Glomerular visceral epithelial cell (primary cell): ENCODE results near the gene ADGRD1.
"Not testable (repeated sequence)": the region's sequence is repeated elsewhere in the genome, so short reads cannot be mapped to it uniquely, and the experiment has no call there.

Experiments used
- DNase-seq: peaks from one replicate; pipeline ENCODE4 v3.0.0-alpha.2; 2016; ENCODE audit errors: extremely low spot score

Gene ADGRD1

DNA sequence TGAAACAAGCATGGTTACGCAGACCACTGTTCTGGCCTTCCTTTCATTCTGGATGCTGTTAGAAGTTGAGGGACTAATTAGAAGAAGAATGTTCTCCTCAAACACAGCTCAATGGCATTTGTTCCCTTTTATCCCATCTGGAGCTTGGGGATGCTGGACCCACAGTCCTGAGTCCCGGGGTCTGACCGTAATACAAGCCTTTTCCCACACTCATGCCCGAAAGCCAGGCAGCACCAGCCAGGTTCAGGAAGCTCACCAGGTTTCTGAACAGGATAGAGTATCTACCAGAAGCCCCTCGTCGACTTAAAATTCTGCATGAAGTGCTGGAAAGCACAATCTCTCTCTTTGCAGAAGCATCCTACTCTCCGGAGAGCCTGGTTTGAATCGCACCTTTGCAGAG is 165.6 kb downstream of the ADGRD1 start:
- not testable (repeated sequence) for DNase-seq

GRCh38 chr12:131119936-131120335 is 166.2 kb downstream of the ADGRD1 start:
- no peak for DNase-seq

DNA sequence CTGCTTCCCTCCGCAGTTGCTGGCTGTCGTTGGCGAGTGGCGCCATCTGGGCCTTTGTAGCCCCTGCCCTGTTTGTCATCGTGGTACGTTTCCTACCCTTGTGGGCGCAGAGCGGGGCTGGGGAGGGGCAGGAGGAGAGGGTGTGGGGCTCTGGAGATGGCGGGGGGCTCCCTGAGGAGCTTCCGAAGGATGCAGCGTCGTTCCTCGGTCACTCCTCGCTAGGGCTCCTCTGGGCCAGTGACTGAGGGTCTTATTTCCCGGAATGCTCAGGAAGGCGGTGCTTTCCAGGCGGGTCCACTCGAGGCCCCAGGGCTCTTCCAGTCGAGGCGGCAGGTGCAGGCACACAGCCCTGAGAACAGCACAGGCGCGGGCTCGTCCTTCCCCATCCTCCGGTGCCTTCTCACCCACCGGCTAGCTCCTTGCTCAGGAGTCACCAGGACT is 167.1 kb downstream of the ADGRD1 start:
- DNase-seq: no peak

GRCh38 chr12:131121705-131122405 is 168.1 kb downstream of the ADGRD1 start:
- no peak for DNase-seq

DNA sequence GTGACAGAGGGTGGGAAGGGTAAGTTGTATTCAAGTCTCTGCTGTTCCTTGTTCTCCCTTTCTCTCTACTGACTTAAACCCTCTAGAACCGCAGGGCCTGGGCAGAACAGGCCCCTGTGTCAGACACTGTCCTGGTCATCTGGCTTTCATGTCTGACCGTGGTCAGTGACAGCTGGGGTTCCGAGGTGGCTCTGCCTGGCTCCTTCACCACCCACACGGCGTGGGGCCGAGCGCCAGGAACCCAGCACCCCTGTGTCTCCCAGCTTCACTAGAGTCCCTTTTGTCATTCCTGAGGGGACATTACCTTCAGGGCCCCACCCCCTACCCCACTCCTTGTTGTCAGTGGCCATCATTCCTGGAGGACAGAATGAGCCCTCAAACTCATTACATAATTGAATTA is 168.9 kb downstream of the ADGRD1 start:
- DNase-seq: no peak

DNA sequence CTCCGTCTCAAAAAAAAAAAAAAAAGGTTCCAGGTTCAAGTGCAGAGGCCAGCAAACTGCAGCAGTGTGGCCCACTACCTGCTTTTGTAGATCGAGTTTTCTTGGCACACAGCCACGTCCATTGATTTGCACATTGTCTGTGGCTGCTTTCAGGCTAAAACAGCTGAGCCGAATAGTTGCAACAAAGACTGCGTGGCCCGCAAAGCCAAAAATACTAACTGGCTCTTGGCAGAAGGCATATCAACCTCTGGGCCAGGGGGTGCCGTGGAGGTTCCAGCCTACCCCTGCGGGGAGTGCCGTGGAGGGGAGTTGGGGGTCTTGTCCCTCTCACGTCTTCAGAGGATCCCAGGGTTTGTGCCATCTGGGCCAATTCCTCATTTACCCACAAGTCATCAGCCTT is 170.1 kb downstream of the ADGRD1 start:
- no peak for DNase-seq

DNA sequence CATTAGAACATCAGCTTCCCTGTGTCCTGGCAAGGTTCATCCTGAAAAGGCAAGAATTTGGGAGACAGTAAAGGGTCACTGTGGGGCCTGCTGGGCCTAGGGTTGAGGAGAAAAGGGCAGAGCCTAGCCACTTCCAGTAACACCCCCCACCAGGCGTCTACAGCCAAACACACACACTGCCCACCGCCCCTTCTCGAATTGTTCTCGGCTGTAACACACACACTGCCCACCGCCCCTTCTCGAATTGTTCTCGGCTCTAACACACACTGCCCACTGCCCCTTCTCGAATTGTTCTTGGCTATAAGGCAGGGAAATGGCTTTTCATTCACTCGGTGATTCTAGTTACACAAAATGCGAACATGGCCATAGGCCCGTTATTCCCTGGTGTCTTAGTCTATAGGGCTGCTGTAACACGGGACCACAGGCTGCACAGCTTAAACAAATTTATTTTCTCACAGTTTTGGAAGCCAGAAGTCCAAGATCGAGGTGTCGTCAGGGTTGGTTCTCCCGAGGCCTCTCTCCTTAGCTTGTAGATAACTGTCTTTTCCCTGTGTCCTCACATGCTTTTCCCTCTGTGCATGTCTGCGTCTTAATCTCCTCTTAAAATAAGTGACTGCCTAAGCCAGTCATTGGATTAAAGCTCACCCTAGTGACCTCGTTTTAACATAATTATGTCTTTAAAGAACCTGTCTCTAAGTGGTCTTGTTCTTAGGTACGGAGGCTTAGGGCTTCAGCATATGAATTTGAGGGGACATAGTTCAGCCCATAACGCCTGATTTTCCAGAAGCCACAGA is 171.0 kb downstream of the ADGRD1 start:
- DNase-seq: no peak

DNA sequence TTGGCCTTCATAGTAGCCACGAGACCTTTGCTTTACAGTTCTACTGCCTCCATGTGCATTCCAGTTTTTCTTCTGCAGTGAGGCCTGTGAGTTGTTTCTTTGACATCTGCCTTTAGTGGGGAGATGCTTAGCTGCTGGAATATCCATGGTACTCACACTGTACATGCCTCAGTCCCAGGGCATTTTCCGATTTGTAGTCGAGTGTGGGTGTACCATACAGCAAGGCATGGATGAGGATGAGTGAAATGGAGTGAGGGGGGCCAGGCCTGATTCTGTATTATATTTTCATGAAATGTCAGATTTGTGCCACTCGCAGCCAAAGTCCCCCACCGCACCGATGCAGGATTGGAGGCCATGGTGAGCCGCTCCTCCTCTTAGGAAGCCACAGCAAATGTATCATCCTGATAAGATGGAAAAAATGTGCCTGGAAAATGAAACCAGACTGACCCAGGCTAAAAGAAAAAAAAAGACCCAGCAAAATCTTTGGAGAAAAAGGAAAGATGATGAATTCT is 173.0 kb downstream of the ADGRD1 start:
- no peak for DNase-seq

DNA sequence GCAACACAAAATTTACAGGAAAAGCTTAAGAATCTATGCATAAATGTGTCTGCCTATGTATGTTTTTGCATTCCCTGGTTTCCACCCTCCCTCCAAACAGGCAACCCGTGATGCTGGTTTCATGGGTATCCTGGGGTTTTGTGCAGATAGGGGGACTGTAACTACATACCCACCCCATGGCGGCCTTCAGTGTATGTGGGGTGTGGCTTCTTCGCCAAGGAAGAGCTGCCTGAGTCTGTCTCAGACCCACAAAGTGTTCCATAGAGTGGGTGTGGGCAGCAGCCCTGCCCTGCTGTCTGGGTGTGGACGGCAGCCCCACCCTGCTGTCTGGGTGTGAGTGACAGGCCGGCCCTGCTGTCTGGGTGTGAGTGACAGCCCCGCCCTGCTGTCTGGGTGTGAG is 174.8 kb downstream of the ADGRD1 start:
- no peak for DNase-seq

GRCh38 chr12:131128966-131129619 is 175.4 kb downstream of the ADGRD1 start:
- not testable (repeated sequence) for DNase-seq

DNA sequence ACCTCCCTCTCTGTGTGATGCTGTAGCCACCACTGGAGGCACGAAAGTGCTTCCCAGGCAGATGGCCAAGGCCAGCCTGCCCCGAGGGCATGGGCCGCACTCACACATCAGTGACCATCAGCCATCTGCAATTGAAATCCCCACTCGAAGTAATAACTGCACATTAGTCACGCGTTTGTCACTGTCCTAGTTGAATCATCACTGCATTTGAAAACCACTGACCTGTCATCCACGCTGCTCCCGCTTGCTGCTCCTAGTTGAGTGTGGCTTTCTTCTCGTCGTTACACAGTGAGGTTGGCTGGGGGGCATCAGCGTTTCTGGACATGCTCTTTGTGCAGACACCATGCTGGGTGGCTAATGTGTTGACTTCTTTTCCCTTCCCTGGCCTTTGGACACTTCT is 176.1 kb downstream of the ADGRD1 start:
- no peak for DNase-seq

DNA sequence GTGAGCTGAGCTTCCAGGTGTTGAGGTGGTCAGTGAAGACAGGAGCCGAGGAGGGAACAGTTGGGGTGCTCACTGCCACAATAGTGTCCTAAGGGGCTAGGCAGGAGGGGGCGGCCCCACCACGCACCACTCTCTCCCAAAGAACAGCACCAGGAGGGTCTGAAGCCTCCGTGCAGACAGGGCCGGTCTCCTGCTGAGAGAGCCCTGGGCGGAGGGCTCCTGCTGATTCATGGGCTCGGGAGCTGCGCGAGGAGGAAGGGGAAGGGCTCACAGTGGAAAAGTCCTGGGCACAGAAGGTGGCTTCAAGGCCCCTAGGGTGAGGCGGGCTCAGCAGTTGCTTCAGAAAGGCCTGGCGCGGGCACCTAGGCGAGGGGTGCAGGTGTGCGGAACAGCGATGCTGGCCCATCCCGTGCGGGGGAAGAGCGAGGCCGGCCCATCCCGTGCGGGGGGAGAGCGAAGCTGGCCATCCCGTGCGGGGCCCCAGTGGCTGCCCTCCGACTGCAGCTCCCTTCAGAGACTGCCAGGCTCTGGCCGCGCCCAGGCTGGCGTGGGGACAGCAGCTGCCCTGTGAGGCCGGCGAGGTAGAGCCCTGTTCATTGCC is 176.7 kb downstream of the ADGRD1 start:
- no peak for DNase-seq

DNA sequence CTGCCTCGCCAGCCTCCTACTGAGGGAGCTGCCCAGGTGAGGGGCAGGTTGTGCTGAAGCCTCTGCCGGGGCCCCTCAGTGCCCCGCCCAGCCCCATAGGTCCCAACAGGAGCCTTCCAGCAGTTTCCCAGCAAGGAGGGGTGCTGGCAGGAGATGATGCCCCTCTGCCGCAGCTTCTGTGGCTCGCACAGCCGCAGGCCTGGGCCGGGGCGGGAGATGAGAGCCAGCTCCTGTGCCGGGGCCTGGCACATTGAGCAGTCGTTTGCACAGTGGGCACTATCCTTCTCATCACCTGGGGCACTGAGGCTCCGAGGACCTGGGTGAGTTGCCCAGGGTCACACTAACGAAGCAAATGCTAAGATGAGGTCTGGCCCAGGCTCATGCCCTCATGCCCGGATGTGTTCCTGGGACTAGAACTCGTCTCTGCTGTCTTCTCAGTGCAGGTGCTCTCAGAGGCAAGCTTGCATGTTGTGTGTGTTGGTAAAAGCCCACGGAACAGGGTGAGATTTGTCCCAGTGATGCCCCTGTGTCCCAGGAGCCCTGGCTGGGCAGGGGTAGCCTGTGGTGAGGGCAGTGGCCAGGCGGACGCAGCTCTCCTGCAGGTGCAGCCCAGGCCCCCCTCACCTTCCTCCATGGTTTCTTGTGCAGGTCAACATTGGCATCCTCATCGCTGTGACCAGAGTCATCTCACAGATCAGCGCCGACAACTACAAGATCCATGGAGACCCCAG is 177.5 kb downstream of the ADGRD1 start:
- no peak for DNase-seq

DNA sequence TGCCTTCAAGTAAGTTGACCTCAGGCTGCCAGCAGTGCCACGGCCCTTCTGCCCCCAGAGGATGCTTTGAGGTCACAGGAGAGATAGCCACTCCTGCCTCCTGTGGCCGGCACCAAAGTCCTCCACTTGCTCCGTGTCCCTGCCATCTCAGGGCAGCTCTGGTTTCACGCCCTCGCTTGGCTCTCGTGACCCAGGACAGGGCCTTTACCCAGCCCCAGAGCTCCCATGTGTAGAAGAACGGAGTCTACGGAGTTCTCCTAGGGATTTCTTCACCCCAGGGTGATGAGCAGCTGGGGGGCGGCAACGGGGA is 178.1 kb downstream of the ADGRD1 start:
- DNase-seq: no peak

DNA sequence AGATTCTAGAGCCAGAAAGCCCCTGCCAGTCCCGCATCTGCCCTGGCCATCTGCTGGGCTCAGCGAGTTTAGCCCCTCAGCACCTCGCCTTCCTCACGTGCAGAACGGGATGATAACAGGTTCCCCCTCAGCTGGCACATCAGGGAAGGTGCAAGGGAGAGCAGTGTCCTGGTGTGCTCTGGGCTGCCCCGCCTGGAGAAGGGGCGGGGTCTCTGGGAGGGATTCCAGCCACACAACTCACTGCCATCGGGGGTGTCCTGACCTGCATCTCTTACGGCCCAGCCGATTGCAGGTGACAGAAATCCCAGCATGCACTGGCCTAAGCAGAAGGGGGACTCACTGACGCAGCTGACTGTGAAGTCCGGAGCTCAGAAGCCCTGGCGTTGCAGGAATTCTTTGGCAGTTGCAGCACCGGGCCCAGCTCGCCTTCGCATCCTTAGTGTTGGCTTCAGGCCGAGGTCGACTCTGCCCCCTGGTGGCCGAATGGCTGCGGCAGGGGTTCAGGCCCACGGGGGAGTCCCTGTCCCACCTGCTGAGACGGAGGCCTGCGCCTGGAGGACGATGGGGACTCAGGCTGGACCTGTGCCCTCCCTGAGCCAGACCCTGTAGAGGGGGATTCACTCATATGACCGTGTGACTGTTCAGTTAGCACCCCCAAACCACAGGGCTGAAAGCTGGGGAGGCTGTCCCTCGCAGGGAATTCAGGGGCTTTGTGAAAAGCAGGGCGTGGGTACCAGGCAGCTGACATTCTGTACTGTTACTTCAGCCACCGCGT is 178.6 kb downstream of the ADGRD1 start:
- DNase-seq: peak; percentile 36

GRCh38 chr12:131133015-131133905 is 179.6 kb downstream of the ADGRD1 start:
- DNase-seq: no peak

DNA sequence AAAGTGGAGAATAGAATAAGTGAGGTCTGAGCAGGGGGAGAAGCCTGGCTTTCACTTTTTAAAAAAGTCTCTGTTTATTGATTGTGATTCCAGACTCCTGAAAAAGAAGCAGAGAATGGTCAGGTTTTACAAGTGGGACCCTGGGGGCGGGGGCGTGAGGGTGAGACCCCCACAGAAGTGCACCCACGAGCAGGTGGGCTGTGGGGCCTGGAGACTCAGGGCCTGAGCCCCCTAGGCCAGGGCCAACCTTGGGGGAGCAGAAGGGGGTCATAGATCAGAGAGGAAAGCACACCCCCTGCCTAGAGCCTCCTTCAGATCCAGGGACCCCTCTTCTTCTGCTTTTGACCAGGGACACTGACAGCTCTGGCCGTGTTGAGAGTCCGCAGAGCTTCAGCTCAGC is 180.3 kb downstream of the ADGRD1 start:
- DNase-seq: no peak

DNA sequence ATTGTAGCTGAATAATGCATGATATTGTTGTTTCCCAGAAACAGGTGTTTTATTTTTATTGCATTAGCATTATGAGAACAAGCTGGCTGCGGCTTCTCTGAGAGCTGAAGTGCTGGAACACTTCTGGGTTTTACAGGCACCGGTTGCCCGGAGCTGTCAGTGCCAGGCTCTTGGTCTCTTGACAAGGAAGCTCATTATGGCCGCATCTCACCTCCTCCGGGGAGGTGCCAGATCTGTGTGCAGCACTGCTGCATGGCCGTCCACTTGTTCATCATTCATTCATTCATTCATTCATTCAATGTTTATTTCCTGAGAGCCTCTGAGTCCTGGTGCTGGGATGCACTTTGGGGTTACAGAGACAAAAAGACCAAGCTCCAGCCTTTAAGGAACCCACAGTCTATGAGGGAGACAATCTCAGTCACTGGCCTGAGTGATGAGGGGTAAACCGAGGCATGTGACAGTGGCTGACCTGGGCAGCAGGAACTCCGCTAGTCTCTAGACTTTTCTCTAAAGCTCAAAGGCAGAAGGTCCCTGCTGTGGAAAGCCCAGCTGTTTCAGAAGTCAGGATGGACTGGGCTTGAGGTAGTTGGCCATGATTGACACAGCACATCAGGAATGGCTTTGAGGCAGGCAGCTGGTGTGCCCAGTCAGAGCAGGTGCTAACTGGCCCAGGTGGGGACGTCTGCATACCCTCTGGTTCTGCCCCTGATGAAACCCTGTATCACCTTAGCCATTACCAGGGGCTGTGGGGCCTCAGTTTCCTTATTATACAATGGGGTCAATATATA is 181.0 kb downstream of the ADGRD1 start:
- no peak for DNase-seq

DNA sequence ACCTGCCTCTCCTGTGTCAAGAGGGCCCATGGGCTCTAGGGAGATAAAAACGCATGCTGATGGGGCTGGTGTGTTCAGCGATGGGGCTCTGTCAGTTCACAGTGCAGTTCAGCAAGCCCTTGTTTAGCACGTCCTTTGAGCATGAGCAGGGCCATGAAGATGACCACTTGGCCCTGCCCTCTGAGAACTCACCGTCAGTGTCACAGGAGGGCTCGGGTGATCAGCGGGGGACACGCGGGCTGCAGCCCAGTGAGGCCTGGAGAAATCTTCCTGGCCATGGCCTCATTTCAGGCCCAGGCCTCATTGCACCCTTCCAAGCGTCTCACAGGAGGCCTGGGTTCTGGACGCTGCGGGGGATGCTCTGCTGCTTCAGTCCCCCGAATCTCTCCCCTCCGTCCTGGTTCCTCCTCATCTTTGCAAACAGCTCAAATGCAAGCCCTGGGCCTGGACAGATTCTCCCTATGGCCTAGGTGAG is 181.6 kb downstream of the ADGRD1 start:
- DNase-seq: no peak
